ENCODE results near the gene SIRT7. TPM values are rescaled to one million over a fixed set of nuclear protein-coding genes. Genes with fewer than 3 reads are reported as not detected.

SIRT7 gene
- polyA plus RNA-seq, 1 experiment: 8.4 TPM

DNA sequence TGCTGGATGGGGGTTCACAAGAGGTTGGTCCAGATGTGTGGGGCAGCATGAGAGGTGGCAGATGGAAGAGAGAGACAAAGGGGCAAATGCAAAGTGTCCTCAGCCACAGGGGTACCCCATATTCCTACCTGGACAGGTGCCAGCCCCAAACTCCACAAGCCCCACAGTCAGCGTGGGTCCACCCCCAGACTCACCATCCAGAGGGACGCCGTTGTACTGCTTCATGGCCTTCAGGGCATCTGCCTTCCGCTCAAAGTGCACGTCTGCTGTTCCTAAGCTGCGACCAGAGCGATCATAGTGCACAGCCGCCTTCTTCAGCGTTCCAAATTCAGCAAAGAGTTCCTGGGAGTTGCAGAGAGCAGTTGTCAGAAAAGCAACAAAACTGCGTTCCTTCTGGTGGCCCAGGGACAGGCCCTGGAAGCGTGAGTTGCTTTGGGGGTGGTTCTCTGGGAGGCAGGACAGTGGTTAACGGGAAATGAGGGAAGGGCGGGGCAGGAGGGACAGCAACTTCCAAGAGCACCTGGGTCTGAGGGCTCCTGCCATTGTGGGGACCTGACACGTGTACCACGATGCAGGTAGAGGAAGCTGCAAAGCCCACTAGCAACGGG, 28.9 kb downstream of the SIRT7 start:
- TF ChIP-seq, protein P1, sequence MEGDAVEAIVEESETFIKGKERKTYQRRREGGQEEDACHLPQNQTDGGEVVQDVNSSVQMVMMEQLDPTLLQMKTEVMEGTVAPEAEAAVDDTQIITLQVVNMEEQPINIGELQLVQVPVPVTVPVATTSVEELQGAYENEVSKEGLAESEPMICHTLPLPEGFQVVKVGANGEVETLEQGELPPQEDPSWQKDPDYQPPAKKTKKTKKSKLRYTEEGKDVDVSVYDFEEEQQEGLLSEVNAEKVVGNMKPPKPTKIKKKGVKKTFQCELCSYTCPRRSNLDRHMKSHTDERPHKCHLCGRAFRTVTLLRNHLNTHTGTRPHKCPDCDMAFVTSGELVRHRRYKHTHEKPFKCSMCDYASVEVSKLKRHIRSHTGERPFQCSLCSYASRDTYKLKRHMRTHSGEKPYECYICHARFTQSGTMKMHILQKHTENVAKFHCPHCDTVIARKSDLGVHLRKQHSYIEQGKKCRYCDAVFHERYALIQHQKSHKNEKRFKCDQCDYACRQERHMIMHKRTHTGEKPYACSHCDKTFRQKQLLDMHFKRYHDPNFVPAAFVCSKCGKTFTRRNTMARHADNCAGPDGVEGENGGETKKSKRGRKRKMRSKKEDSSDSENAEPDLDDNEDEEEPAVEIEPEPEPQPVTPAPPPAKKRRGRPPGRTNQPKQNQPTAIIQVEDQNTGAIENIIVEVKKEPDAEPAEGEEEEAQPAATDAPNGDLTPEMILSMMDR (IDR thresholded peaks at IDR 0.05; ENCODE audit: insufficient read depth, low read depth, low read length): no peak
- Histone ChIP-seq H3K36me3 (ENCODE audit: control insufficient read depth, insufficient read depth, low read length) (peaks cover 27% of the 10 kb centered on the region), H3K4me3 (ENCODE audit: low read depth, low read length) (no peak overlapping the region), H3K27me3 (ENCODE audit: control insufficient read depth, insufficient read depth, low read length) (no peaks in the 10 kb centered on the region)
- POLR2A ChIA-PET: no interaction called here
- DNase-seq (ENCODE audit: low read depth): no peak
- CTCF ChIA-PET: interaction anchor here (0.7 kb wide), 1 partner anchor 71 kb away, joined by 3 read pairs; no protein-coding TSS in a partner anchor

- no peak for DNase-seq (ENCODE audit: low read depth)
These were observed 29.6 kb downstream of the SIRT7 start for GRCh38 chr17:81888105-81888987.

DNA sequence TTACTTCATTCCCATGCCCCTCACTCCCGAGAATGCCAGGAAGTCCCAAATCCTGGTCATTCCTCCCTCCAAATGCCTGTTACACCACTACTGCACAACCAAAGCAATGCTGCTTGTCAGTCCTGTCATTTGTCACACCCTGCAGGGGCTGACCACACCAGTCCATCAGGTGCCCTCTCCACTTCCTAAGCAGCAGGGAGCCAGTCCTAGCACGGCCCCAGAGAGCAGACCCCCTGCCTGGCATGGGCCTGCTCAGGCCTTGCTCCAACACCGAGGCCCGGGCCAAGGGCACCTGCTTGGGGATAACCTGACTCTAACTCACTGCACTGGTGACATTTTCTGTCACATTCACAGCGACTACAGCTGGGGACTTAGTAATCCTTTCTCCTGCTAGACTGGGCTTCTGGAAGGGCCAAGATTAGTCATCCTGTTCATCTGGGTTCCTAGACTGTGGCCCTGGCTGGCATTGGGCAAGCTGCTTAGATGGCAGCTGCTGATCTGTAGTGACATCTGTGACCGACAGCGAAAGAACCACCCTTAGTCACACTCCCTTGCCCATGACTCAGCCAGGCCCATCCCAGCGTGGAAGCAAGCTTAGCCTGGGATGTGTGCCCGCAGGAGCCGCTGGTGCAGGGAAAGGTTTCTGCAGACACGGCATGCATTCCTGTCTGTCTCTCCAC, 32.0 kb downstream of the SIRT7 start:
- no peak overlapping the region for H3K4me3 ChIP-seq (ENCODE audit: low read depth, low read length)
- TF ChIP-seq, protein P1 (IDR thresholded peaks at IDR 0.05; ENCODE audit: insufficient read depth, low read depth, low read length): no peak
- H3K36me3 ChIP-seq (ENCODE audit: control insufficient read depth, insufficient read depth, low read length): peaks cover 27% of the 10 kb centered on the region
- DNase-seq (ENCODE audit: low read depth): no peak
- no peaks in the 10 kb centered on the region for H3K27me3 ChIP-seq (ENCODE audit: control insufficient read depth, insufficient read depth, low read length)
- CTCF ChIA-PET: interaction anchor here (1.4 to 1.7 kb wide), 2 partner anchors 14 to 16 kb away, joined by 3 read pairs; no protein-coding TSS in a partner anchor
- POLR2A ChIA-PET: no interaction called here

More at GRCh38 chr17:81888105-81888987, 29.6 kb downstream of the SIRT7 start:
- ChIA-PET CTCF (interaction anchor here (0.7 kb wide), 1 partner anchor 72 kb away, joined by 3 read pairs; no protein-coding TSS in a partner anchor), POLR2A (no interaction called here)
- Histone ChIP-seq H3K36me3 (ENCODE audit: control insufficient read depth, insufficient read depth, low read length) (peaks cover 27% of the 10 kb centered on the region), H3K4me3 (ENCODE audit: low read depth, low read length) (no peak overlapping the region), H3K27me3 (ENCODE audit: control insufficient read depth, insufficient read depth, low read length) (no peaks in the 10 kb centered on the region)
- TF ChIP-seq, protein P1 (IDR thresholded peaks at IDR 0.05; ENCODE audit: insufficient read depth, low read depth, low read length): no peak

GRCh38 chr17:81885454-81885853, 32.5 kb downstream of the SIRT7 start:
- POLR2A ChIA-PET: no interaction called here
- no peak for DNase-seq (ENCODE audit: low read depth)
- TF ChIP-seq, protein P1 (IDR thresholded peaks at IDR 0.05; ENCODE audit: insufficient read depth, low read depth, low read length): no peak
- Histone ChIP-seq H3K27me3 (ENCODE audit: control insufficient read depth, insufficient read depth, low read length) (no peaks in the 10 kb centered on the region), H3K36me3 (ENCODE audit: control insufficient read depth, insufficient read depth, low read length) (peaks cover 27% of the 10 kb centered on the region), H3K4me3 (ENCODE audit: low read depth, low read length) (no peak overlapping the region)
- CTCF ChIA-PET: interaction anchor here (1.5 to 1.7 kb wide), 2 partner anchors 13 to 14 kb away, joined by 3 to 4 read pairs; no protein-coding TSS in a partner anchor

Measured in BJ (cell line).